DMS 273 treated with DMSO at 0.1 percent for 48 hours (cell line): Measurements from ENCODE around the gene HOXA5.

ENCODE experiments used
- DNase-seq: peaks from one replicate; lab custom pipeline; 2025; lab: John Stamatoyannopoulos, UW

HOXA5 gene

DNA sequence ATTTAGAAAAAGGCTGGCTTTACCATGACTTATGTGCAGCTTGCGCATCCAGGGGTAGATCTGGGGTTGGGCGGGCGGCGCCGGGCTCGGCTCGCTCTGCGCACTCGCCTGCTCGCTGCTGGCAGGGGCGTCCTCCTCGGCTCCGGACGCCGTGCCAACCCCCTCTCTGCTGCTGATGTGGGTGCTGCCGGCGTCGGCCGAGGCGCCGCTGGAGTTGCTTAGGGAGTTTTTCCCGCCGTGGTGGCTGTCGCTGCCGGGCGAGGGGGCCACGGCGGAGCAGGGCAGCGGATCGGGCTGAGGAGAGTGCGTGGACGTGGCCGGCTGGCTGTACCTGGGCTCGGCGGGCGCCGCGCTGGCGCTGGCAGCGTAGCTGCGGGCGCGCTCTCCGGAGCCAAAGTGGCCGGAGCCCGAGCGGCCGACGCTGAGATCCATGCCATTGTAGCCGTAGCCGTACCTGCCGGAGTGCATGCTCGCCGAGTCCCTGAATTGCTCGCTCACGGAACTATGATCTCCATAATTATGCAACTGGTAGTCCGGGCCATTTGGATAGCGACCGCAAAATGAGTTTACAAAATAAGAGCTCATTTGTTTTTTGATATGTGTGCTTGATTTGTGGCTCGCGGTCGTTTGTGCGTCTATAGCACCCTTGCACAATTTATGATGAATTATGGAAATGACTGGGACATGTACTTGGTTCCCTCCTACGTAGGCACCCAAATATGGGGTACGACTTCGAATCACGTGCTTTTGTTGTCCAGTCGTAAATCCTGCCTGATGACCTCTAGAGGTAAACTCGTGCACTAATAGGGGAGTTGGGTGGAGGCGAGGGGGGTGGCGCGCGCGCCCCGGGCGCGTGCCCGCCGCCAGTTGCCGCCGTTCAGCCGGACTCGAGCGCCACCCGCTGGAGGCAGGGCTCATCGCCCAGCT is at the start of gene HOXA5:
Gene HOXA5 (minus strand): TSS at position 659 of the 927 bp plus-strand sequence. CDS start 74 bp downstream, at position 585.
- DNase-seq: peak; percentile 89

DNA sequence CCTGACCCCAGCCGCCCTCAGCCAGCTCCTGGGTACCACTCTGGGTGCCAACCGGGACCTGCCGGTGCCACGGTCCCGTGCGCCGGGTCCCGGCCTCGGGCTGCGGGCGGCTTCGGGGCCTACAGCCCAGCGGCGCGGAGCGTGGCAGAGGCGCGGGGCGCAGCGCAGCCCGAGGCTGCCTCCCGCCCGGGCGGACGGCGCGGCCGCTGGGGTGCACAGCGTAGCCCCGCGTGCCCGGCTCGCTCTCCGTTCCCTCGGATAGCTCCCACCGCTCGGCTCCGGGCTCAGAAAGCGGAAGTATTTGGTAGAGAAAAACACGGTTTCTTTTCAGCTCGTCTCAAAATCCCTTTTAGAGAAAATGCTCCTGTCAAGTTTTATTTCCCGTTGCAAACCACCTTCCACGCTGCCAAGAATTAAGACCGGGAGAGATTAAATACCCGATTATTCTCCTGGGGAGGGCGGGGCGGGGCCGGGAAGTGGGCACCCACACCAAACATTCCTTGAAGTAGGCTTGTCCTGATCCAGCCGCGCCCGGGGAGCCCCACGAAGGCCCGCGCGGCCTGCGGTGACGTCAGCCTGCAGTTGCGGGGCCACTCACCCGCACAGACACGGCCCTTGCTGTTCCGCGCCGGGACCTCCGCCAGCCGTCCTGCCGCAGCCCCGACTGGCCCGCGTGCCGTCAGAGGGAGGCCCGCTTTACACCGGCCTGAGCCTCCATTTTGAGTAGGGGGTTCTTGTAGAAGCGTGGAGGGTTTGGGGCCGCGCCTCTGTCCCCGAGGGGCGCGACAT is 49.3 kb upstream of the HOXA5 start:
- DNase-seq: no peak

DNA sequence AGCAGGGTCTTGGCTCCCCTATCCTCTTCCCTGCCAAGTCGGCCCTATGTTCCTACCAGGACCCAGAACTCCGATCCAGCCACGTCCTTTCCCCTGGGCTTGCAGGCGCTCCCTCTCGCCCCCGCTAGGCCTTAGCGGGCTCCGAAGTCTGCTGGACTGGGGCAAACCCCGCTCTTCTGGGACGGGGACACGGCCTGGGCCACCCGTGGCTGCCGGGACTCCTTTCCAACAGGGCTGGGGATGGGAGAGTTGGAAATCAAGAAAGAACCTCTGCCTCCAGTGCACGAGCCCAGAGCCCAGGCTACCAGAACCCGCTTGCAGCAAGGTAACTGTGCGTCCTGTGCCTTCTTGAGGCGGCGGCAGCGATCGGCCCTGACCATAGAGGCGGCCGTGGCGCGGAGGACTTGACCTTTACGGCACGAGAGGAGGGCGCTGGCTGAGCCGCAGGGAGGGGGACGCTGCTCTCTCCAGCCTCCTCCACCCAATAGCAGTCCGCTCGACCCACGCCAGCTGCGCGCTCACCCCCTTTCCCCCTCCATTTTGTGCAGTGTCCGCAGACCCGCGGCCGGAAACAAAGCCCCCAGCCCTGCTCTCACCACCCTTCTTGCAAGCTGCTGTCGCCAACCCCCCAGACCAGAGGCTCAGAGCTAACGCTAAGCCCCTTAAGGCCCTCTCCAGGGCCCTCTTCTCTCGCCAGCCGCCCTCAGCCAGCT is 48.5 kb upstream of the HOXA5 start:
- DNase-seq: no peak

DNA sequence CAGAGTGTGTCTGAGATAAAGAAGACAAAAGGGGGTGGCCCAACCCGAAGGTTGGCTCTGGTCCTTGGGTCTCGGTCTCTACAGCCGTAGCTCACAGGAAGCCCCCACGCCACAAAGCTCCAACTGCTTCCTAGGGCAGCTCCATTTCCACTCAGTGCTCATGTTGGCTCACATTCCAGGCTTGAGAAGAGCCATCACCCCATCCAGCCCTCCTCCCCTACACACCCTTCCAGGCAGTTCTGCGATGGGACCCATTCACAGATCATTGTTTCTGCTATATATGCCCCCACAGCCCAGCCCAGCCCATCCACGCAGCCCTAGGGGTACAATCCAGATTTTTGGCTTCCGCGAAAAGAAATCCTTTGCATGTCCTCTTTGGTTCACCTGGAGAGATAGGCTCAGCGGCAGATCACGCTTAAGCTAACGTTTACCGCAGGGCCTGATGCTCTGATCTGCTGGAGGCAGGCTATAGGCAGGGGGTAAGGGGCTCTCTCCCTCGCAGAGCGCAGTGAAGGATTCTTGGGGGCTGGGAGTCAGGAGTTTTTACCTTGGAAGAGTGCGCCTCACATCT is 47.8 kb upstream of the HOXA5 start:
- no peak for DNase-seq

DNA sequence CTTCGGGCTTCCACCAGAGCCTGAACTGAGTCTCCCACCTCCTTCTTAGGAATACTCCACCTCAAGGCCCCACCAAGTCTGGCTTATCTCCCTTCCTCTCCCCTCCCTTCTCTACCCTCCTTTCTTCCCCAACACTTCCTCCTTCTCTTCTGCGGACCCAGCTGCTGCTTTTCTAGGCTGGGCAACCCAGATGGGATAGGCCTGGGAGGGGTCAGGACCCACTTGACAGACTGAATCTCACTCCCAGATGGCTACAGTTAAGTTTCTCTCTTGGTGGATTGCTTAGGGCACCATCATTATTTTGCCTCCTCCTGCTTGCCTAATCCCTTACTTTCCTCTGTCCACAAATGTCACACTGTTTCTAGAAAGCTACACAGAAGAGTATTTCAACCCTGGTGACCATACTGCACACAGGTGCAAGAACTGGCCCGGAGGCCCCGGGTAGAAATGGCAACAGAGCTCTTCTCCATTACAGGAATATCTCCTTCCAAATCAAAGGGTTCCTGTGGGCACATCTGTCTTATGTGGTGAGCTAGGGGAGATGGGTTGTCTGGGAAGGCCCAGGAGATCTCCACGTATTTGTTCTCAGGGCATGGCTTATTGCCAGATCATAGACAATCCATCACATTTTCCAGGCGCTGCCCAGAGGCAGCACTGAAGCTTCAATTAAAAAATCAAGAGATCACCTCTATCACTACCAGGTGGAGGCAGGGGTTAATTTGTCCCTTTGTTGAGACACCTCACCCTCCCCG is 46.7 kb upstream of the HOXA5 start:
- peak; percentile 60 for DNase-seq

DNA sequence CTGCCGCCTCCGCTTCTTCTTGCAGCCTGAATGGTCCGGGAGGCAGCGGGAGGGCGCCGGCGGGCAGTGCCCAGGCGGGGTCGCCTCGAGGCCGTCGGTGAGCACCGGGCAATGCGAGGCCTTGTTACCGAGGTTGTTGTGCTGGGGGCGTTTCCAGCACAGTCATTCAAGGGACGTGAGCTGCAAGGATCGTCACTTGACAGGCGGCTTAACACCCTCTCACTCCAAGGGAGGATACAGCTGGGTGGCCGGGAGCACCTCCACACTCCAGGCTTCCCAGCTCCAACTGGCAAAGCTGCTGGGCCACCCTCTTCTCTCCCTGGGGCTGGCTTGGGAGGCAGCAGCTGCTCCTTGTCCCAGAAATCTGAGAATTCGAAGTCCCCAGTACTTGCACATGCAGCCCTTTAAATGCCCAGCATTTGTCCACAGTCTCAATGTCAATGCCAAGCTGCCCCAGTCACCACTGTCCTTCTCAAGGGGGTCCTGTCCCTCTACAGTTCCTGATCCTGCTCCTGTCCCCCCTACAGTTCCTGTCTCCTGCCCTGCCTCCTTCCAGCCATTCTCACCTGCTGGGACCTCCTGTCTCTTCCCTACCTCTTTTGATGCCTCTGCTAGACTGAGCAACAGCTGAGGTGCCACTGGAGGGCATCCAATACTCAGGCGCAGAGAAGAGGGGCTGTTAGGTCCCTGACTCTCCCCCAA is 46.0 kb upstream of the HOXA5 start:
- no peak for DNase-seq

DNA sequence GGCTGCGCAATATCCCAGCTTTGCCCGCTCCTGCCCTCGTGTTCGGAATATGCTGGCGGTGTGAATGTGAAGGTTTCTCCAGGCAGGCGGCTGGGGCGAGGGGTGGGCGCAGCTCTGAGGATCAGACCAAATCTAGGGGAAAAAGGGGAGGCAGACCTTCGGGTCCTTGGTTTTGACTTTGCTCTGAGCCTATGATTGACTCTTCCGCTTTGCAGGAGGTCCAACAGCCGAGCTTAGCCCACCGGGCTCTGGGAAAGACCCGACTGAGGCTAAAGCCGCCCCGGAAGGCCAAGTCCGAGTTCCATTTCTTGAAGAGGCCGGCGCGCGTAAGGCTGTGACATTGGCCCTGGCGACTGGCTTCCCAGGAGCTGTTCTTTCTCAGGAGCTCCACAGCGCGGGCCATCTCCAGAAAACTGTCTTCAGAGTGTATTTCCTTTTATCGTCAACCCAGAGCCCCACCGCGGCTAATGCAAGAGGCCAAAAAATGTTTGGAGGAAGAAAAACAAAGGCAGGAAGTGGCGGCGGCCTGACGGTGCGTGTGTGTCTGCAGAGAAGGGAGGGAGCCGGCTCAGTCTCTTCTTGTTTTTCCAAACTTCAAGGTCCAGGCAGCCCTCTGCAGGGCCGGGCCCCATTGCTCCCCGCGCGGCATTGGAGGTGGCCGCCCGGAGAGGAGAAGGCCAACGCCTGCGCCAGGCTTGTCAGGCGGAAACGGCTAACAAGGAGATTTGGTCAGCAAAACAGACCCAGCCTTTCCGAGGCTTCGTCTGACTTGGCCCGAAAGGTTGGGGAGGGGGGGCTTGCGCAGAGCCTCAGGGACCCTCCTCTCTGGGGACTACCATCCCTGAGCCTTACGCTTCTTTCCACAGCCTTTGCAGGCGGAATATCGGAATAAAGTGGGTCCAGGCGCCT is 45.2 kb upstream of the HOXA5 start:
- DNase-seq: no peak

DNA sequence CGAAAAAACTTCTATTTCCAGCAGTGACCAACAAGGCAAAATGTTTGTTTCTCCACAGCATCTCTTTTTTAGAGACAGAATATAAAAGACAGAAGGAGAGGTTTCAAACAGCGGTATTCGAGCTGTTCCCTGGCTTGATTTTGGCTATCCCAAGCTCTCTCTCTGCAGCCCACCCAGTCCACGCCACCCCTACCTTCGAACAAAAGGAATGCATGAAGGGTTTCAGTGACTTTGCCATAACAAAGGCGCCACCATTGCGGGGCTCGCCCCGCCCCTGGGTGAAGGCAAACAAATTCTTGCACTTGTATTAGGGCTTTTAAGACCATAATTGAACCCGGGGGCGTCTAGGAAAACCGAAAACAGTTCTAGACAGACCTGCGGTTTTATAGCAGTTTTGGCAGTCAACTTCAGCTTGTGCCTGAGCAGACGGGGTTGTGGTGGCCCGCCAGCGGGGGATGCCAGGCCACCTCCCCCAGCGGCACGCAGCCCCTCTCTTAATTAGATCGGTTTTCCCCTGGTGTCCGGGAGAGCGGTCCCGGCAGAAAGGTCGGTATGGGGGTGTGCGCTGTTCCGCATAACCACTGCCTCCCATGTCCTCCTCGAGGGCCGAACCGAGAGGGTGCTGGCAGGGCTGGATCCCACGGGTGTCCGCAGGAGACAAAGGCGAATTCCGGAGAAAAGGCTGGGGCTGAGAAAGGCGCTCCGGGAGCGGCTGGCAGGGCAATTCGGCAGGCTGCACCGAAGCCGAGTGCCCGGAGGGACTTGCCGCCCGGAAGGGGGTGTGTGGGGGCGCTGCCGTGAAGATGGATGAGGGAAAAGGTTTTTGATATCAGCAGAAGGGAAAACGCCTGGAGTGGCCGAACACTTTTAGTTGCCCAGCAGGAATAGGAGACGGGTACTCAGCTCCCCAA is 44.2 kb upstream of the HOXA5 start:
- DNase-seq: no peak

DNA sequence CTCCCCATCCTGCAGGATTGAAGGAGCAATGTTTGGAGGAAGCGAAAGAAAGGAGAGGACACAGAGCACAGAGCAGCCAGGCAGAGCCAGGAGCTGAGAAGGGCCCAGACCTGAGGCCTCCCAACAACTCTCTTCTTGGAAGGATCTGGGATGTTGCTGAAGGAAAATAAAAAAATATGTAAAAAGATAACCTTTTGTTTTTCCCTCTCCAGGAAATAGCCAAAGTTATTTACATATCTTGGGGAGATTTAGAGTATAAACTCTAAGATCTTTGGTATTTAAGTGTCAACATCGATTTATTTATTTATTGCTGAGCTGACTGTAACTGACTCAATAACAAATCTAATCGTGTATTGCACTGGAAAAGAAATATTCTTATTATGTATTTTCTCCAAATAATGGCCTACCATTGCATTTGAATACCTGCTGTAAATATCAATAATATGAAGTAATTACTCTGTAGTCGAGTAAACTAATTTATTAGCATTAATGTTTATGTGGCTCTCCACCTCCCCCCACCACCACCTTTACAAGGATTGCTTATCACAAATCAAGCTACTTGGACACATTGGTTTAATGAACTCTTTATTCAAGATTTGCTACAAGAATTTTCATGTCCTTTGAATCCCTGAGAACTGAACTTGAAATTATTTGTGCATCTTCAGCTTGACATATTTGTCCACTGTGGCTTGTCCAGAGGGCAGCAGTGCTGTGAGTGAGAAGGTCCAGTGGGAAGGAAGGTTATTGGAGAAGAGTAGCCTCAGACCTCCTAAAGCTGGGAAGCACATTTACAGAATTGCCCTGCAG is 43.4 kb upstream of the HOXA5 start:
- DNase-seq: no peak

DNA sequence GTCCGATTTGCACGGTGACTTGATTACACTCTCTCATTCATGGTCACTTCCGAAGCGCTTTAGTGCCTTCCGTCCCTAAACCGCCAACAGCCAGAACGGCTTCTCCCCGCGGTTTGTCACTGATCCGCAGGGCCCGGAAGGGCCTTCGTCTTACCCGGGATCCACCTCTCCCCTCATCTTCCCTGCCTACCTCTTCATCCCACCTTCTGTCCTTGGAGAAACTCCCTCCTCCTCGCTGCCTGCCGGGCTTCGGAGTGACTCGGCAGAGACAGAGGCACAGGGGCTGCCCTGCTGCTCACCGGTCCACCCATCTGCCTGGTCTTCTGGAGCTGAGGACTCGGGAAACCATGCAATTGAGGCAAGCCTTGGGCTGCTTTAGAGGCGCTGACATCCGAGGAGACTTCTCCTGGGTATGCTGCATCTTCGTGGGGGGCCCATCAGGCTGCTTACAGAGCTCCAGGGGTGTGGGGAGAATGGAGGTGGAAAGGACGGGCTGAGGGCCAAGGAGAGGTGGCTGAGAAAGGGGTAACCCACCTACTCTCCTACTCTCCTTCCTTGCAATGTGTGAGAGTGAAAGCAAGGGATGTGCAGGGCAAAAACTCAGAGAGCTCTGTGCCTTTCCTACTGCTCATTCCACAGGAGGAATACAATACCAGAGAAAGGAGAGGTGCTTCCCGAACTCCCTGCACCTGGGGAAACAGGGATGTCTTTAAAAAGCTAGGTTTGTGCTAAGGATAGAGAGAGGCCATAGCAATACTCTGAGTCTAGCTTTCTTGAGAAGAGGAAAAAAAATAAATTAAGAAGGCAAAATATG is 42.6 kb upstream of the HOXA5 start:
- no peak for DNase-seq

DNA sequence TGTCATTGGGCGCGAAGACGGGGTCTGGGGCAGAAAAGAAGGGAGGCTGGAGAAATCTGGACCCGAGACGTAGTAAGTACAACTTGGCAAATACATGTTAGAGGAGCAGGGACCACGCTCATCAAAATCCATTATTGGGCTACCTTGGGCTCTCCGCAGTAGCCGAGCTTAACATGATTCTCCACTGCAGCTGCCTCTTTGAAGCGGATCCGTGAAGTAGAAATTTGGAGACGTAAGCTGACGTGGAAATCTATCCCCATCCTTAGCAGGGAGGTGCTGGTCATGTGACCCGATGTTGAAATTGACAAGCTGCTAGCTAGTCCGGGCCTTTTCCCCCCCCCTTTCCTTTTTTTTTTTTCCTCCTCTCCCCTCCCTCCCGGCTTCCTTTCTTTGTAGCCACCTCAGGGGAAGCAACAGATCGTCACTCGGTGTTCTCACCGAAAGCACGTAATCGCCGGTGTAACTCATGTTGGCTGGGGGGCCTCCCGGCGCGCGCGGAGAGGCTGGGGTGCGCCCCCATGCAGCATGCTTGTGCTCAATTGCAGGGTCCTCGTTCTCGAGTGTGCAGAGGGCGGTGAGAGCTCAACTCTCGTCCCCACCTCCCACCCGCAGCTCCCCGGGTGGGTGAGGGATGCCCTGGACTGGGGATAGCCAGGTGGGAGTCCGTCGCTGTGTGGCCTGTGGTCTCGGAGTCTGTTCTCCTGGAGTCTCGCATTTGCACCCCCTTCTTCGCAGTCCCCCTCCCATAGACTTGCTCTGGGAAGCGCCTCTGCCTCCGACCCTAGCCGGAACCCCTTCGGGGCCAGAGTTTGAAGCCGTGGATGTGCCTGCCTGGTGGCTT is 41.8 kb upstream of the HOXA5 start, which contains the start of gene HOXA11:
Gene HOXA11 (minus strand): TSS at position 220 of the 841 bp plus-strand sequence. CDS start 88 bp downstream, at position 132.
- no peak for DNase-seq

DNA sequence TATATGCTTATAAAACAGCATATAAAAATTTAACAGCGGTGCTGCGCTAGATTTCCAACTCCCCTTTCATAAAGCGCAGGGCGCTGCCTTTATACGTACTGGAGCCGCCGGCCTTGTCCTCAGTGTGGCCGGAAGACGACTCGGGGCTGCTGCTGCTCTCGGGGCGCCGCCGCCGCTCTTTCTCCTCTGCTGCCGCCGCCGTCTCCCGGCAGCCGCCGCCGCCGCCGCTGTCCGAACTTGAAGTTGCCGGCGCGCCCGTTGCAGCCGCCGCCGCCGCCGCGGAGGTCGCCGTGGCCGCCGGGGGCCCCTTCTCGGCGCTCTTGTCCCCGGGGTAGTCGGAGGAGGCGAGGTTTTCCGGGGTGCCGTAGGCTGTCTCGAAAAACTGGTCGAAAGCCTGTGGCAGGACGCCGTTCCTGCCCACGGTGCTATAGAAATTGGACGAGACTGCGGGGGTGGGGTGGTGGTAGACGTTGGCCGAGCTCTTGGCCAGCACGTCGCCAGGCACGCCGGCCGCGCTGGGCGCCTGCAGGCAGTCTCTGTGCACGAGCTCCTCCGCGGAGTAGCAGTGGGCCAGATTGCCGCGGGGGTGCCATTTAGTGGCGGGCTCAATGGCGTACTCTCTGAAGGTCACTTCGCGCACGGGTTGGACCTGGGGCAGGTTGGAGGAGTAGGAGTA is 41.0 kb upstream of the HOXA5 start:
- no peak for DNase-seq

DNA sequence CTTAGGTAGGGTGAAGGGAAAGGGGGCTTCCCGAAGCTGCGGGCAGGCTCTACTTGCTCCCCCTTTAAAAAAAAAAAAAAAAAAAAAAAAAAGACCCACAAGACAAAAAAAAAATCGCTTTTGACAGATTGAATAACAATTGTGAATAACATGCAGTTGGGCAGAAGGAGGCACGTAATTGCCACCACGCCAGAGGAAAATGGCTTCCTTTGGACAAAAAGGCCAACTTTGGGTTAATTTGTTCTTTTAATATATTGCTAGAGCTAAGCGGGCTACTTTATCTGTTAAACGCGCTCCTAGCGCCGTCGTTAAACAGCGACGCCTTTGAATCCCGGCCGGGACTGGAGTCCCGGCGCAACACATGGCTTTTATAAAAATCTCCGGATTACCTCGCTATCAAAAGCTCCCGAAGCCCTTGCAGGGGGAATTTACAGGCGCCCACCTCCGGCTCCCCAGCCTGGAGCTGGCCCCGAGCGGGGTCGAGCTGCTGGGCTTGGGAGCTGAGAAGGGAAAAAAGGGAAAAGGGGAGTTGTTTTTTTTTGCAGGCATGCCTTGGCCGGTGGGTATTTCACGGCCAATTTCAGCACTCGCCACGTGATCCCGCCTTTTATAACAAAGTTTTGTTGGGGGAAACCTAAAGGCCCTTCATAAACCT is 40.3 kb upstream of the HOXA5 start:
- no peak for DNase-seq

DNA sequence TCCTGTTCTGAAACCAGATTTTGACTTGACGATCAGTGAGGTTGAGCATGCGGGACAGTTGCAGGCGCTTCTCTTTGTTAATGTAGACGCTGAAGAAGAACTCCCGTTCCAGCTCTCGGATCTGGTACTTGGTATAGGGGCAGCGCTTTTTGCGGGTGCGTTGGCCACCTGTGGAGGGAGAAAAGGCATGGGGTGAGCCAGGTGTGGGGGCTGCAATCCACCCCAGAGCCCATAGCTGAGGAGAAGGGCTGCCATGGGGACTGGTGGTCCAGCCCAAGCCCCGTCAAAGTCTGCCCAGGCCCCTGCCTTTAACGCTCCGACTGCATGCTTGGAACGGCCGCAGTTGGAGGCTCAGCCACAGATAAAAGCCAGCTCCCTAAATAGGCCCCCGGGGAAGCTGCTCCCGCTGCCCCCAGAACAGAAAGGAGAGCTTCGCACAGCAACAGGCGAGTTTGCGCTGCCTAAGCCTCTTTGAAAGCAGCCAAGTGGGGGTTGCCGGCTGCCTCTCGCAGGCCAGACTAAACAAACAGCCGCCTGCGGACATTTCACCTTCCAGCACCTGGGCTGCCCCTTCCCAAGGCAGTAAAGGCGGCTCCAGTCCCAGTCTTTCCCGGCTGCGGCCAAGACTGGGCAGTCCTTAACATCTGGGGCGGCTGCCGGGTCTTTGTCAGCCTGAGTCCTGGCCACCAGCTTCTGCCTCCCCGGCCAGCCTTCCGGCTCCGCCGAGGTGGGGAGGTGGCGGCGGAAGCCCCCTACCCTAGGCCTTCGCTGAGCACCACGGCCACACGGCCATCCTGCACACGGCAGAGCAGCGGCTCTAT is 39.6 kb upstream of the HOXA5 start:
- DNase-seq: no peak
